Measurements from ENCODE around the gene SKIC2. TPM values are rescaled to one million over a fixed set of nuclear protein-coding genes. Genes with fewer than 3 reads are reported as not detected.
A peak's percentile ranks its signal among the peaks of the same experiment; 100 is the strongest.
"Not testable (repeated sequence)": the region's sequence is repeated elsewhere in the genome, so short reads cannot be mapped to it uniquely, and the experiment has no call there.

SKIC2 gene
- total and polyA plus RNA-seq, 7 donors = 22.1 to 73.4 (median 31.6) TPM

- intact Hi-C loops (cut with DNase I); H3K27ac ChIP-seq; DNase-seq; H3K9me3 ChIP-seq; H3K27me3 ChIP-seq; H3K36me3 ChIP-seq; H3K4me1 ChIP-seq; H3K4me3 ChIP-seq: not testable (repeated sequence)
- no CpG with 5 or more reads among the region's 7 CpGs for WGBS, 2 donors
Measured at GRCh38 chr6:32003301-32003700, 44.3 kb downstream of the SKIC2 start.

- H3K27ac ChIP-seq; H3K4me3 ChIP-seq; DNase-seq; H3K9me3 ChIP-seq; intact Hi-C loops (cut with DNase I); H3K36me3 ChIP-seq; H3K4me1 ChIP-seq; H3K27me3 ChIP-seq: not testable (repeated sequence)
- WGBS, 2 donors = 72 to 89% methylated on average over 4 of the region's 4 CpGs
Measured at GRCh38 chr6:32004393-32004792, 45.4 kb downstream of the SKIC2 start.

GRCh38 chr6:32004864-32005537 is 46.0 kb downstream of the SKIC2 start:
- WGBS, 2 donors = 66 to 71% methylated on average over 9 of the region's 13 CpGs
- DNase-seq = not testable (repeated sequence)

GRCh38 chr6:32005538-32005880 is 46.5 kb downstream of the SKIC2 start:
- intact Hi-C loops (cut with DNase I); H3K9me3 ChIP-seq; H3K27me3 ChIP-seq; H3K4me3 ChIP-seq; DNase-seq; H3K4me1 ChIP-seq; H3K36me3 ChIP-seq; H3K27ac ChIP-seq: not testable (repeated sequence)
- 82 to 89% methylated on average over 8 to 9 of the region's 9 CpGs for WGBS, 2 donors

More at GRCh38 chr6:32004864-32005537, 46.0 kb downstream of the SKIC2 start:
- H3K4me3 ChIP-seq; H3K27me3 ChIP-seq; H3K9me3 ChIP-seq; intact Hi-C loops (cut with DNase I); H3K4me1 ChIP-seq; H3K27ac ChIP-seq; H3K36me3 ChIP-seq: not testable (repeated sequence)

DNA sequence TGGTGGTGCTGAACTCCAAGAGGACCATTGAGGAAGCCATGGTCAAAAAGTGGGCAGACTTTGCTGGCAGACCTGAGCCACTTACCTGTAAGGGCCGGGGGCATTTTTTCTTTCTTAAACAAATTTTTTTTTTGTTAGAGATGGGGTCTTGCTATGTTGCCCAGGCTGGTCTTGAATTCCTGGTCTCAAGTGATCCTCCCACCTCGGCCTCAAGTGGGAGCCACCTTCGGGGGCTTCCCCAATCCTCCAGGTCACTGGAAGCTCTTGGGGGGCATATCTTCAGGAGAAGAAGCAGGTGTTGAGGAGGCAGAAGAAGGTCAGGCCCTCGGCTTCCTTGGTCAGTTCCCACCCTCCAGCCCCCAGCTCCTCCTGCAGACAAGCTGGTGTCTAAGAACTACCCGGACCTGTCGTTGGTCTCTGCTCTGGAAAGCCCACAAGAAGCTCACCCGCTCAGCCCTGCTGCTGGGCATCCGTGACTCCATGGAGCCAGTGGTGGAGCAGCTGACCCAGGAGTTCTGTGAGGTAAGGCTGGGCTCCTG is 47.1 kb downstream of the SKIC2 start:
- intact Hi-C loops (cut with DNase I); DNase-seq; H3K9me3 ChIP-seq; H3K27me3 ChIP-seq; H3K36me3 ChIP-seq; H3K4me1 ChIP-seq; H3K27ac ChIP-seq; H3K4me3 ChIP-seq: not testable (repeated sequence)
- 71 to 76% methylated on average over 8 of the region's 8 CpGs for WGBS, 2 donors

GRCh38 chr6:32007086-32007485 is 48.1 kb downstream of the SKIC2 start:
- WGBS, 2 donors = 76 to 84% methylated on average over 12 of the region's 12 CpGs
- intact Hi-C loops (cut with DNase I); H3K27me3 ChIP-seq: not testable (repeated sequence)

GRCh38 chr6:32008037-32008436 is 49.1 kb downstream of the SKIC2 start:
- H3K4me3 ChIP-seq; H3K4me1 ChIP-seq; H3K36me3 ChIP-seq; intact Hi-C loops (cut with DNase I); H3K27ac ChIP-seq; H3K9me3 ChIP-seq; DNase-seq; H3K27me3 ChIP-seq: not testable (repeated sequence)
- WGBS, 2 donors = no CpG with 5 or more reads among the region's 24 CpGs

More at GRCh38 chr6:32007086-32007485, 48.1 kb downstream of the SKIC2 start:
- H3K4me3 ChIP-seq, H3K4me1 ChIP-seq, H3K9me3 ChIP-seq, H3K27ac ChIP-seq, H3K36me3 ChIP-seq: not testable (repeated sequence)
- DNase-seq = peak; percentile 29

- DNase-seq; H3K36me3 ChIP-seq; H3K27me3 ChIP-seq; intact Hi-C loops (cut with DNase I); H3K4me1 ChIP-seq; H3K27ac ChIP-seq; H3K4me3 ChIP-seq; H3K9me3 ChIP-seq: not testable (repeated sequence)
- WGBS, 2 donors = 46 to 64% methylated on average over 7 of the region's 12 CpGs
Measured at GRCh38 chr6:32008616-32009015, 49.6 kb downstream of the SKIC2 start.

DNA sequence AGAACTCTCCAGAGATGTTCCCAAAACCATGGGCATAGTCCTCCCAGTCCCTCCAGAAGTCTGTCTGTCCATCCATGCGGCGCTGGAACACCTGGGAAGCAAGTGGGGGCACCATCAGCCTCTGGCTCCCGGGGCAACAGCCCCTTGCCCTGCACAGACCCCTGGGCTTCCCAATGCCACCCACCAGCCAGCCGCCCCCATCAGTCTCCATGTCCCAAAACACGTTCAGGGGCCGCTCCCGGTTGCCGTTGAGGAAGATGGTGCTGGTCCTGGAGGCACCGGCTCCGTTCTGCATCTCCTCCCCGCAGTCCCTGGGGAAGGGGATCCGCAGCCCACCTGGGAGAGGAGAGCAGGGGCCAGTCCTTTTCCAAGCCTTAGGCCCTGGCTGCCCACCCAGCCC is 50.6 kb downstream of the SKIC2 start:
- intact Hi-C loops (cut with DNase I); H3K4me1 ChIP-seq; H3K36me3 ChIP-seq; DNase-seq; H3K4me3 ChIP-seq; H3K27me3 ChIP-seq; H3K9me3 ChIP-seq; H3K27ac ChIP-seq: not testable (repeated sequence)
- WGBS, 2 donors = 68 to 72% methylated on average over 5 to 11 of the region's 12 CpGs

- WGBS, 2 donors = 70 to 80% methylated on average over 17 to 18 of the region's 27 CpGs
- H3K4me1 ChIP-seq; intact Hi-C loops (cut with DNase I); H3K9me3 ChIP-seq; H3K4me3 ChIP-seq; H3K27ac ChIP-seq; H3K27me3 ChIP-seq; H3K36me3 ChIP-seq: not testable (repeated sequence)
- DNase-seq = peak; percentile 39
Measured at GRCh38 chr6:32010856-32011530, 52.0 kb downstream of the SKIC2 start.

- 85 to 90% methylated on average over 17 of the region's 17 CpGs for WGBS, 2 donors
- H3K27ac ChIP-seq; H3K9me3 ChIP-seq; H3K4me3 ChIP-seq; intact Hi-C loops (cut with DNase I); H3K27me3 ChIP-seq; H3K4me1 ChIP-seq; H3K36me3 ChIP-seq: not testable (repeated sequence)
- peak; percentile 58 for DNase-seq
Measured at GRCh38 chr6:32012941-32013617, 54.1 kb downstream of the SKIC2 start.

DNA sequence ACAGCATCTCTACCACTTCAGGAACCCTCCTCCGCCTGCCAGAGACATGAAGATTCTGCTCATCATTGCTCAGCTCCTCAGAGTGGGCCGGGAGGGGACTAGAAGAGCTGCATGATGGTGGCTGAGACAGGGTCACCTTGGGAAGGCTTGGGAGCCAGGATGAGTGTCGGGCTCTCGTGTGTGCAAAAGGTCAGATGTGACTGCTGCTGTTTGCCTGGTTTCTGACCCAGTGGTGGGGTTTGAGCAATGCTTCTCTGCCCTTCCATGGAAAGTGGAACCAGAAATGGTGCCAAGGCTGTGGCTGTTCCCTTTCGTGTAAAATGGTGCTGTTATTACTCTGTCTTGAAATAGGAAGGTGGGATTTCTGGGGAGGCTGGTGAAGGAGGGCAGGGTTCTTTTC is 54.8 kb downstream of the SKIC2 start:
- H3K9me3 ChIP-seq; H3K27ac ChIP-seq; H3K36me3 ChIP-seq; H3K27me3 ChIP-seq; DNase-seq; H3K4me3 ChIP-seq; intact Hi-C loops (cut with DNase I); H3K4me1 ChIP-seq: not testable (repeated sequence)
- WGBS, 2 donors = no CpG with 5 or more reads among the region's 5 CpGs

GRCh38 chr6:32014547-32014946 is 55.6 kb downstream of the SKIC2 start, which contains the start of gene C4B:
Gene C4B, plus strand, starts transcription at chr6:32014795. Its CDS starts 51 bp downstream, at chr6:32014846.
- intact Hi-C loops (cut with DNase I) = not testable (repeated sequence)

More at GRCh38 chr6:32014547-32014946, 55.6 kb downstream of the SKIC2 start, which contains the start of gene C4B:
- H3K36me3 ChIP-seq, H3K9me3 ChIP-seq, DNase-seq, H3K27me3 ChIP-seq, H3K4me3 ChIP-seq, H3K4me1 ChIP-seq, H3K27ac ChIP-seq: not testable (repeated sequence)
- WGBS, 2 donors = no CpG with 5 or more reads among the region's 6 CpGs

Data from sigmoid colon (tissue), 7 donors.